Measurements from ENCODE around the gene KCNC3. TPM values are rescaled to one million over a fixed set of nuclear protein-coding genes. Genes with fewer than 3 reads are reported as not detected.

KCNC3 gene
- total and polyA plus RNA-seq, 10 of the 15 experiments (the other 5 are each of a cell fraction or from before 2014, with no cell fraction given): 0.08 to 3.8 (median 0.44) TPM; not detected in 2

GRCh38 chr19:50288954-50289353 is 40.2 kb downstream of the KCNC3 start:
- Histone ChIP-seq H3K79me2 (ENCODE audit: control insufficient read depth, insufficient read depth, low read length) (no peaks in the 10 kb centered on the region), H2AFZ (ENCODE audit: control insufficient read depth, low read depth, low read length) (no peak overlapping the region), H3K9ac (ENCODE audit: control insufficient read depth, insufficient read depth, low read length) (no peak overlapping the region), H3K4me1 (ENCODE audit: control insufficient read depth, insufficient read depth, low read length) (no peaks in the 10 kb centered on the region), H3K36me3 (ENCODE audit: control insufficient read depth in 2 of 2, insufficient read depth in 2 of 2, low read length in 1 of 2) (no peaks in the 10 kb centered on the region), H3K27me3 (replicated peaks in 1 of 2; ENCODE audit: control insufficient read depth in 2 of 2, insufficient read depth in 2 of 2, low read length in 1 of 2) (no peaks in the 10 kb centered on the region), H3K9me3 (replicated peaks; ENCODE audit: control insufficient read depth, insufficient read depth, low read length) (peaks cover 4% of the 10 kb centered on the region; the same call in 2 of the 3 replicates), H3K4me3 (no peak overlapping the region), H3K27ac (ENCODE audit: control insufficient read depth, insufficient read depth) (no peak overlapping the region), H3K4me2 (ENCODE audit: control insufficient read depth, insufficient read depth) (no peak overlapping the region), H4K20me1 (ENCODE audit: control insufficient read depth, insufficient read depth) (no peaks in the 10 kb centered on the region)
- WGBS (ENCODE audit: insufficient coverage, insufficient replicate concordance, low lambda C conversion rate, missing lambda C conversion rate): 19% methylated on average over 5 of the region's 5 CpGs
- CTCF ChIA-PET: no interaction called here
- RAD21 ChIA-PET (ENCODE audit: unreplicated experiment): no interaction called here
- TF ChIP-seq NFYA (IDR thresholded peaks at IDR 0.05; ENCODE audit: borderline replicate concordance, low read depth, low read length) (no peak), WRNIP1 (IDR thresholded peaks at IDR 0.05; ENCODE audit: borderline replicate concordance, low read depth, low read length) (no peak), SMC3 (IDR thresholded peaks at IDR 0.05; ENCODE audit: borderline replicate concordance, low read length) (no peak), ZNF592 (IDR thresholded peaks at IDR 0.05) (no peak), SRF (IDR thresholded peaks at IDR 0.05; ENCODE audit: low read depth in 2 of 2, low read length in 2 of 2) (no peak), NFIC (IDR thresholded peaks at IDR 0.05; ENCODE audit: low read depth, low read length) (no peak), RAD21 (IDR thresholded peaks at IDR 0.05; ENCODE audit: insufficient read depth, low read depth, low read length) (no peak), BCLAF1 (IDR thresholded peaks at IDR 0.05) (no peak), PKNOX1 (IDR thresholded peaks at IDR 0.05) (no peak)
- FAIRE-seq (no peak), ATAC-seq (no peak), DNase-seq (ENCODE audit: low read depth, low spot score) (no peak)
- SMC1A ChIA-PET (ENCODE audit: uncharacterized antibody, unreplicated experiment): interaction anchor here (0.5 to 1.2 kb wide), 2 partner anchors 9 to 57 kb away, joined by 3 read pairs; no protein-coding TSS in a partner anchor
- in situ Hi-C loops (cut with MboI): no loop called here
- intact Hi-C loops (cut with micrococcal nuclease; ENCODE audit: unreplicated experiment): no loop called here
- no TSS peak for BruUV-seq (replicated peaks)
- POLR2A ChIA-PET: no interaction called here
